ENCODE results near the gene RAB39B.
A peak's percentile ranks its signal among the peaks of the same experiment; 100 is the strongest.
"Not testable (repeated sequence)": the region's sequence is repeated elsewhere in the genome, so short reads cannot be mapped to it uniquely, and the experiment has no call there.

Gene RAB39B, protein sequence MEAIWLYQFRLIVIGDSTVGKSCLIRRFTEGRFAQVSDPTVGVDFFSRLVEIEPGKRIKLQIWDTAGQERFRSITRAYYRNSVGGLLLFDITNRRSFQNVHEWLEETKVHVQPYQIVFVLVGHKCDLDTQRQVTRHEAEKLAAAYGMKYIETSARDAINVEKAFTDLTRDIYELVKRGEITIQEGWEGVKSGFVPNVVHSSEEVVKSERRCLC

DNA sequence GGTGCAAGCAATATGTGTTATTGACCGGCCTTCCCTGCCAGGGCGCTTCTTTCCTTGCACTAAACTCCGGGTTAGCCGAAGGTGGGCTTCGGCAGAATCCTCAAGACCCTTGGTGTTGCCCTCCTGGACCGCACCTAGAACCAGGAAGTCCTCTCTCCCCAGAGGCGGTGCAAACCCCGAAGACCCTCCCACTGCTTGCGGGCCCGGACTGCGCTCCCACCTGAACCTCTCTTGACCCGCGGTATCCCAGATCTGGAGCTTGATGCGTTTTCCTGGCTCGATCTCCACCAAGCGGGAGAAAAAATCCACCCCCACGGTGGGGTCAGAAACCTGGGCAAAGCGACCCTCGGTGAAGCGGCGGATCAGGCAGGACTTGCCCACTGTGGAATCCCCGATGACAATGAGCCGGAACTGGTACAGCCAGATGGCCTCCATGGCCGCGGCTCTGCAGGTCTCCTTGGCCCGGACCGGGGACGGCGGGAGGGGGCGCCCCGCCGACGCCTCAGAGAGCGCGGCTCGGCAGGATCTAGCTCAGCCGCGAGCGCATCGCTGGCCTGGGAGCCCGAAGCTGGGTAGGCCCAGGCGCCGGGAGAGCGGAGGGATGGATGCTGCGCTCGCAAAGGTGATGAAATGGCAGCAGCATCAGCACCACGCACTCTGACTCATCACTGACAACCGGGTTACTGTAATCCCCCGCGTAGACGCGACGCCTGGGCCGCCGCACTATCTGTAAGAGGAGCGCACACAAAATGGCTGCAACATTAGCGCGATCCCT is at the start of gene RAB39B:
Gene RAB39B, minus strand, starts transcription at position 638 of the 775 bp plus-strand sequence. Its CDS starts 203 bp downstream, at position 435.
- peak; percentile 63 for DNase-seq

DNA sequence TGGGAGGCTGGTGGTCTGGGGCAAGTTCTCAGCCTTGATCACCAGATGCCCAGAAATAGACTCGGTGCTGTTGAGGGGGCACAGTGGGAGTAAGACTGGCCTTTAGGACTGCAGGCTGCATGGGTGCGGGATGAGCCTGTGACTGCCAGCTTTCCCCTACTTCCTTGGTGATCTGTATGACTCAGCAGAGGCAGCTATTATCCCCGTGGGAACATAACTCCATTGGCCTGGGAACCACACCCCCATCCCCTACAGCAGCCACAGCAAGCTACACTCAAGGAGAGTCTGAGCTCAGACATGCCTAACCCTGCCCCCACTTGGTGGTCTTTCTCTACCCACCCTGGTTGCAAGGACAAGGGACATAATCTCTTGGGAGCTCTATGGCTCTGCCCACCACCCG is 49.5 kb upstream of the RAB39B start:
- DNase-seq, result no peak

DNA sequence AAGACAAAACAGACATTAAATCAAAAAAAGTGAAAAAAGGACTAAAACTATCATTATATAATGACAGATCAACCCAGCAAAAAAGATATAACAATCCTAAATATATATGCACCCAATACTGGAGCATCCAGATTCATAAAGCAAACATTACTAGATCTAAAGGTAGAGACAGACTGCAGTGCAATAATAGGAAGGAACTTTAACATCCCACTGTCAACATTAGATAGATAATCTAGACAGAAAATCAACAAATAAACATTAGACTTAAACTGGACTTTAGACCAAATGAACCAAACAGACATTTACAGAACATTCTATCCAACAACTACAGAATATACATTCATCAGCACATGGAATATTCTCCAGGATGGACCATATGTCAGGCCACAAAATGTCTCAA is 29.5 kb upstream of the RAB39B start:
- DNase-seq, result no peak

DNA sequence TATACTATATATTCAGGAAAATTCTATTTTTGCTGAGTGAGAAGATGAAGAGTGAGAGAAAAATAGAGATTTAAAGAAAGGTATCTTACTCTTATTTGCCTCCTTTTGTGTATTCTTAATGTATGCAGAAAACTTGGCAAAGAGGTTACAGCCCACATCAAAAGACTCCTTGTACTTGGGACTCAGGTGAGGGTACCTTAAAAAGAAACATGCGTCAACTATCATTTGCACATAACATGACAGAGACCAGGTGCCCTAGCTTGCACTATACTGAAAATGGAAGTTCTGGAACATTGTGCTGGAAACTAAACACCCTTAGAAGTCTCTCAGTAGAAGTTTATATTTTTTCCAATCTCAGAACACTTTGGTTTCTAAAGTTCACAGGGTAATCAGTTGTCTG is 15.6 kb upstream of the RAB39B start:
- DNase-seq, result no peak

DNA sequence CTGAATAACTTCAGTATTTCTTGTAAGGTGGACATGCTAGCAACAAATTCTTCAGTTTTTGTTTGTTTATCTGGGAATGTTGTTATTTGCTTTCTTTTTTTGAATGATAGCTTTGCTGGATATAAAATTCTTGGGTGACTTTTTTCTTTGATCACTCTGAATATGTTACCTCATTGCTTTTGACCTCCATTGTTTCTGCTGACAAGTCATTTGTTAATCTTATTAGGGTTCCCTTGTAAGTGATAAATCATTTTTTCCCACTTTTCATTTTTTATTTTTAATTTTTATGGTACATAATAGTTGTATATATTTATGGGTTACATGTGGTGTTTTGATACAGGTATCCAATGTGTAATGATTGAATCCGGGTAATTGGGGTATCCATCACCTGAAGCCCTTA is 6.7 kb upstream of the RAB39B start:
- DNase-seq, result no peak

DNA sequence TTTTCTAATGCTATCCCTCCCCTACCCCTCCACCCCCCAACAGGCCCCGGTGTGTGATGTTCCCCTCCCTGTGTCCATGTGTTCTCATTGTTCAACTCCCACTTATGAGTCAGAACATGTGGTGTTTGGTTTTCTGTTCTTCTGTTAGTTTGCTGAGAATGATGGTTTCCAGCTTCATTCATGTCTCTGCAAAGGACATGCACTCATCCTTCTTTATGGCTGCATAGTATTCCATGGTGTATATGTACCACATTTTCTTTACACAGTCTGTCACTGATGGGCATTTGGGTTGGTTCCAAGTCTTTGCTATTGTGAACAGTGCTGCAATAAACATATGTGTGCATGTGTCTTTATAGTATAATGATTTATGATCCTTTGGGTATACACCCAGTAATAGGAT is 3.7 kb upstream of the RAB39B start:
- not testable (repeated sequence) for DNase-seq

DNA sequence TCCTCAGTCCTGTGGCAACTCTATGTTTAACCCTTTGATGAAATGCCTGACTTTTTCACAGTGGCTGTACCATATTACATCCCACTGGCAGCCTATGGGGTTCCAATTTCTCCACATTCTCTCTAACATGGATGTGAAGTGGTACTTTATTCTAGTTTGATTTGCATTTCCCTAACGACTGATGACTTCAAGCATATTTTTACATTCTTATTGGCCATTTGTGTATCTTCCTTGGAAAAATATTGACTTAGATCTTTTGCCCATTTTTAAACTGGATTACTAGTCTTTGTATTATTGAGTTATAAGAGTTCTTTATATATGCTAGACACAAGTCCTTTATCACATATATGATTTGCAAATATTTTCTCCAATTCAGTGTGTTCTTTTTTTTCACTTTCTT is 2.1 kb upstream of the RAB39B start:
- DNase-seq, result no peak

DNA sequence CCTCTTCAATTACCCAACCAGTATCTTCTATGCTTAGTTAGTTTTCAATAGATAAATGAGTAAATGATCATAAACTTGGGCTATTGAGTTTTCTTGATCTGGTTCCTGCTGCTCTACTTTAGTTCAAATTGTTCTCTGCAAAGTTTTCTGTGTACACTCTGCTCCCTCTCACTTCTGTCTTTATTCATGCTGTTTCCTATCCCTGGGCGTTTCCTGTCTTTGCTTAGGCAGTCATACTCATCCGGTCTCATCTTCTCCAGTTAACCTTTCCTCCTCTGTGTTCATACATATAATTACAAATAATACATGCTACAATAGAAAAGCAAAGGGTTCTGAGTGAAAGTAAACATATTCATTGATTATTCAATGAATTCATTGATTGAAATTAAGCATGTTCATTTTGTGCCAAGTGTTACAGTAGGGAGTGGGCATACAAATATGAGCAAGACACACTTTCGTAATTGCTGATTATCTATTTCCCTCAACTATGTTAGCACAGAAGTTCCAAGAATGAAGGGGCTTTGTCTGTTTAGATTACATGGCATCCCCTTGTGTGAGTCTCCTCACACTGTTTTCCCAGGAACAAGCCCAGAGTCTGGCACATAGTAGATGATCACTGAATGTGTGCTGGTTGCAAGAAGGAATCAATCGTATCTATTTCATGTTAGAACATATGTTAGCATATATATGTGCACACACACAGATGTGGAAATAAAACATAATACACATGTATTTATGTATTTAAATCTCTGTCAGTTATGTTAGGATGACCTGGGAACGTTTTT is 1.1 kb downstream of the RAB39B start:
- DNase-seq, result no peak

DNA sequence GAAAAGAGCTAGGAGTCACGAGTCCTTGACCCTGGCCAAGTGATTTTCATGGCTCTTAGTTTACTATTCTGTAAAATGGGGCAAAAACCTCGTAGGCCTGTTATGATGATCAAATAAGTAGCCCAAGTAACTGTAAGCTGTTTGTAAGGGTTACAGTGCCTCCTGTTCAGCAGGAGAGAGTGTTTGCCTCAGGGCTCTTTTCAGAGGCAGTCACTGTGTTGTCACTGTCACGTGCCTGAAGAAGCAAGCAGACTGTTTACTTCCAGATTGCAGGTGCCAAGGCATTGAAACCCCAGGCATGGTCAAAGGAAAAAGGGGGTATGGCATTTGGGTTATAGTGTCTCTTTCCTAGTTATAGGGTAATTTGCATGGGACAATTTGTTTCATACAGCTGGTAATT is 4.5 kb downstream of the RAB39B start:
- DNase-seq, result no peak

DNA sequence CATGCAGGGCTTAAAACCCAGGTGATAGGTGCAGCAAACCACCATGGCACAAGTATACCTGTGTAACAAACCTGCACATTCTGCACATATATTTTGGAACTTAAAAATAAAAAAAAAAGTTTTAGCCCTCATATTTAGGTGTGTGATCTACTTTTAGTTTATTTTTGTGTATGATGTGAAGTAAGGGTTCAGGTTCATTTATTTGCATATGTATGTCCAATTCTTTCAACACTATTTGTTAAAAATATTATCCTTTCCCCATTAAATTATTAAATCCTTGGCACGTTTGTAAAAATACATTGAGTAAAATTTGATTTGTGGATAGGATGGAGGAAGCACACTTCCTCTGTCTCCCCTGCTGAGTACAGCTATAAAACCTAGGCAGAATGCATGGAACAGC is 12.9 kb downstream of the RAB39B start:
- DNase-seq, result no peak

DNA sequence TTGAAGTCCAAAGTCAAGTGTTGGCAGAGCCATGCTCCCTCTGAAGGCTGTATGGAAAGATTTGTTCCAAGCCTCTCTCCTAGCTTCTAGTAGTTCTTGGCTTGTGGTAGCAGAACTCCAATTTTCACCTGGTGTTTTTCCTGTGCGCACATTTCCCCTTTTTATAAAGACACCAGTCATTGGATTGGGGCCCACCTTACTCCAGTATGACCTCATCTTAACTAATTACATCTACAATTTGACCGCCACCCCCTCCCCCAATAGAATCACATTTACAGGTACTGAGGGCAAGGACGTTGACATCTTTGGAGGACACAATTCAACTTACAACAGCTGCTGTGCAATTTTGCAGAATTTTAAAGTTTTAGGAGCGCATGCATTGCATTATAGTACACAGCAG is 16.8 kb downstream of the RAB39B start:
- no peak for DNase-seq

DNA sequence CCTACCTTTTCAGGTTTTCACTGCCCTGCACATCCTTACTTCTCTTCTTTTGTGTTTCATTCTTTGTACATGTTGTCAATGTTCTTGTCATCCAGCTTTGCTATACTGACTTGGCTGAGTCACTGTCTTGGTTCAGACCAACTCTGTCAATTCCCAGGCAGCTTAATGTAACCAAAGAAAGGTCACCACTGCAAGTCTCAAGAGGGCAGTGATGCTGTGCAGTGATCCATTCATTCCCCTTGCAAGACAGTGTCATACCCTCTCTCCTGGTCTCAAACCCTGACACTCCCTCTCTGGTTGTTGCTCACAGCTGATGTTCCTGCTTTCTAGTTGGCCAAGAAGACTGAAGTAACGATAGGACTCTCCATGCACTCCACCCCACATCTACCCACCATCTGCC is 17.5 kb downstream of the RAB39B start:
- DNase-seq, result no peak

DNA sequence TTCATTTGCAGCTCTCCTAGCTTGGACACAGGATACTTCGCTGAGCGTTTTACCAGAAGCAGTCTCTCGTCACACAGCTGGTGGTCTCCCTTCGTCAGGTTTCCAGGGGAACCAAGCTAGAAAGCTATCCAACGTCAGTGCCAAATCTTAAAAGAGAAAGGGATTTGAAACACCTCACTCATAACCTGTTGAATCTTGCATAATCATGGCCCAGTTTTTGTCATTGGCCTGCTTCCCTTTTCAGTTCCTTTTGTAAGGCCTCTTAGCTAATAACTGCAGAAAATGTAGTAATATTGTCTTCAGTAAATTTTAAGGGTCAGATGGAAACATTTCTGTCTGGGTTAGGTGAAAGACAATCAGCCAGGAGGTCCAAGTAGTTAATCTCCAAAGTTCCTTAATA is 22.0 kb downstream of the RAB39B start:
- DNase-seq, result no peak

DNA sequence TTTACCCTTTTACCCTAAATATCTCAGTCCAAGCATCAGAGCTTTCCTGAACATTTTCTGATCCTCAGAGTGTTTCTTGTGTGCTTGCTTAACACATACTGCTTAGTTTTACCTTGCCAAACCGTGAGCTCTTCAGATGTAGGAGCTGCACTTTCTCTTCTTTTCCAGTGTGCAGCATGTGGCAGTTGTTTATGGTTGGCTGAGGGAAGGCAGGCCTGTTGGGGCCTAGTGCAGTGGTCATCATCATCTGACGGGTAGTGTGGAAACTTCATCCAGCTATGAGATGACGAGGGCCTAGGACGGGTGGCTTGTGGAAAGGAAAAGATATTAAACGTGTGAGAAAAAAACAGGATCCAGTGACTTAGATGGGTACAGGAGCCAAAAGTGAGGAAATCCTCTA is 26.6 kb downstream of the RAB39B start:
- no peak for DNase-seq

DNA sequence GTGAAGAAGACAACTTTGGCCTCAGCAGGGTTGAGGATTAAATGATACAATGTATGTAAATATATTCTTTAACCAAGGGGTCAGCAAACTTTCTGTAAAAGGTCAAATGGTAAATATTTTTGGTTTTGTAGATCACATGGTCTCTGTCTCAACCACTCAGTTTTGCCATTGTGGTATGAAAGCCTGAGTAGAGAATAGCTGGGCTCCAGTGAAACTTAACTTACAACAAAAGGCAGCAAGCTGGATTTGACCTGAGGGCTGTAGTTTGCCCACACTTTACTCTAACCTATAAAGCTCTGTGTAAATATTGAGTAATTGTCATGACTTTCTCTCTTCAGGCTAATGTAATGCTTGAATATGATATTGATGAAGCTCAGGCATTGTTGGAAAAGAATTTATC is 28.4 kb downstream of the RAB39B start:
- DNase-seq, result no peak

DNA sequence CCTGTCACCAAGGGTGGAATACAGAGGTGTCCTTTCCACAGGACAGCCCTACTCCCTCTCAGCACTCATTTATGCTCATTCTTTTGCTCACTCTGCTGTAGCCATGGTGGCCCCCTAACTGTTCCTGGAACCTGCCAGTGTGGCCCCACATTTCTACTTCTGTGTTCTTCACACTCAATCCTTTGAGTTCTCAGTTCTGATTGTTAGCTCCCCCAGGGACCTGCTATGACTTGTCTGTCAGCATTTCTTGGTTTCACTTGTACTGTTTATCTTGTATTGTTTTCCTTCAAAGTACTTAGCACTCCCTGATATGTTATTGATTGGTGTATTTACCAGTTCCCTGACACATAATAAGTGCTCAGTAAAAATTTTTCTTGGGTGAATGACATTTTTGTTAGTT is 33.1 kb downstream of the RAB39B start:
- no peak for DNase-seq

DNA sequence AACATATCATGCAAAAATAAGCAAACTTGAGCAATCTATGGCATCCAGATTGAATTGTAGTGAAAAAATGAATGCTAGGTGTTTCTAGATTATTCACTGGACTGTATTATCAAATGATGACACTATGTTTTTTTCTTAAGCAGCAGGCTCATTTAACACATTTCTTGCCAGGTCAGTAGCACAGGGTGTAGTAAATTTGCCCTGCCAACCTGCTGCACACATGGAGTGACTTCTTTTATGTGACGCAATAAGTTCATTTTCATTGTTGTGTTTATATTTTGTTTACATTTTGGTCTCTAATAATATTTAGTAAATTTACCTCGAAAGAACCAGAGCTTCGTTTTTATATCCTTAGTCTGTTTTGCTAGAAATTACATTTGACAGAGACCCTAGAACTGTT is 38.5 kb downstream of the RAB39B start:
- no peak for DNase-seq

DNA sequence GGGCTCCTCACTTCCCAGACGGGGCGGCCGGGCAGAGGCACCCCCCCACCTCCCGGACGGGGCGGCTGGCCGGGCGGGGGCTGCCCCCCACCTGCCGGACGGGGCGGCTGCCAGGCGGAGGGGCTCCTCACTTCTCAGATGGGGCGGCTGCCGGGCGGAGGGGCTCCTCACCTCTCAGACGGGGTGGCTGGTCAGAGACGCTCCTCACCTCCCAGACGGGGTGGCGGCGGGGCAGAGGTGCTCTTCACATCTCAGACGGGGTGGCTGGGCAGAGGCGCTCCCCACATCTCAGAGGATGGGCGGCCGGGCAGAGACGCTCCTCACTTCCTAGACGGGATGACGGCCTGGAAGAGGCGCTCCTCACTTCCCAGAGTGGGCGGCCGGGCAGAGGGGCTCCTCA is 40.5 kb downstream of the RAB39B start:
- not testable (repeated sequence) for DNase-seq

DNA sequence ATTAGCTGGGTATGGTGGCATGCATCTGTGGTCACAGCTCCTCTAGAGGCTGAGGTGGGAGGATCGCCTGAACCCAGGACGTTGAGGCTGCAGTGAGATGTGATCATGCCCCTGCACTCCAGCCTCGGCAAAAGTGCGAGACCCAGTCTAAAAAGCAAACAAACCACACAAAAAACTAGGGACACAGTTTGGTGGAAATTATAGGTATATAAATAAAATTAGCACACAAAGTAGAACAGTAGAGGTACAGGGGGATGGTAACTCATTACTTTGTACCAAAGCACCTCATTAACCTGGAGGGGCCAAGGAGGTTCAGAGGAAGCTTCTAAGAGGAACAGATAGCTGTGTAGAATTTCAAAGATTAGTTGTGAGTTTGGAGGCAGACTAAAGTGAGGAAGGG is 42.9 kb downstream of the RAB39B start:
- DNase-seq, result no peak

DNA sequence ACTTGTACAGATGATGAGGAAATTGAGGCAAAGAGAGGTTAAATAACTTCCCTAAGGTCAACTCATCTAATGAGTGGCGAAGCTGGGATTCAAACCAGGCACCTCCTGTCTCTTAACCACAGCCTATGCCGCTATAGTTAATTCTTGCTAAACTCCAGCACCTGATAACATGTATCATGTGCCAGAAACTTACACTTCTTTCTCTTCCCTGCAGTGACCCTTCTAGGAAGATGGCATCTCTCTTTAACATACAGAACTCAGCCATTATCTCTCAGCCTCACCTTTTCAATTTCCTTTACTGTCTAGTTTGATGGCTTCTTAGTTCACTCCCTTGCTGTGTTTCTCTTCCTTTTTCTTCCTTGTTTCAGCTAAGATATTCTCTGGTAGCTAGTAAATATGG is 45.5 kb downstream of the RAB39B start:
- no peak for DNase-seq

DNA sequence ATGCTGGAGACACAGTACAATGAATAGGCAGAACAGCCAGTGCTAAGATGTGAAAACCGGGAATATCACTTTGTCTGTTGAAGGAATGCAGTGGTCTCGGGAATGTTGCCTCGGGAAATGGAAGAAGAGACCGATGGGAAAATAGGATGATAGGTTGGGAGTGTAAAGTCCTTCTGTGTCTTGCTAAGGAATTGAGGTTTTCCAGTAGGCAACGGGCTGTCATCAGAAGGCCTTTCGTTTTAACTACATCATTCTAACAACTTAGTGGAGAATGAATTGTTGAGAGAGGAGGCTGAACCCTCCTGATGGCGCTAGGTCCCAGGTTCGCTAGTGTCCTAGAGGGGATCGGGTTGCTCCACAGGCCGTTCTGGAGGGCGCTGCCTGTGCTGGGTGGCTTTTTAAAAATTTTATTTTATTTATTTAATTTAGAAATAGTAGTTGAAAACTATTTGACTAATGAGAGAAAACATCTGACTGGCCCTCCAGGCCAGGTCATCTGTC is 47.3 kb downstream of the RAB39B start:
- no peak for DNase-seq

DNA sequence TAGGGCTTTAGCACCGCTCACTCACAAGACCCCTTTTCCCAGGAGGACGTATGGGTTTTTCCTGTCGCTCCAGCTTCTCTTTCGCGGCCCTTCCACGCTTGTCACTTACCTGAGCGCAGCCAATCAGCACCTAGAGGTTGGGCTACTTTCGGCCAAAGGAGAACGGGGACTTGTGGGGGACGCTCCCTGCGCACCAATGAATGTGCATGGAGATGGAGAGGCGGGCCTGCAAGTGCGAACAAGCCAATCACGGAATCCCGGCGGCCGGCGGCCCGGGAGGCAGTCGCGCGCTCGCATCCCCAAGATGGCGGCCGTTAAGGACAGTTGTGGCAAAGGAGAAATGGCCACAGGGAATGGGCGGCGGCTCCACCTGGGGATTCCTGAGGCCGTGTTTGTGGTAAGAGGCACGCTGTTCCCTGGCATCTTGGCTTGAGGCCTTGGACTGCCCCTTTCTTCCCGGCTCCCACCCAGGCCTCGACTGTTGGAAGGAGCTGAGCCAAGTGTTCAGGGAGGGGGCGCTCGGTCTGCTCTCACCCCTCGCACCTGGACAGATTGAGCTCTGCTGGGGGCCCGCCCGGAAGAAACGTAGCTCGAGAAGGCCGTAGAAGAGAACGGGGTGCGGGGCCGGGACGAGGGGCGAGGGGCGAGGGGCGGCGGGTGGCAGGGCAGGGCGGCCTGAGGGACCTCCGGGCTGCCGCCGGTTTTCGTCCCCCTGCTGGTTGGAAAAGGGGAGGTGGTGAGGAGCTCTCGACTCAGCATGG is 47.9 kb downstream of the RAB39B start, which contains the start of gene VBP1:
Gene VBP1, plus strand, starts transcription at position 282 of the 761 bp plus-strand sequence. Its CDS starts 23 bp downstream, at position 305.
- peak; percentile 79 for DNase-seq
